WTC11 (cell line): ENCODE measurements around the gene PHACTR3. TPM values are rescaled to one million over a fixed set of nuclear protein-coding genes. Genes with fewer than 3 reads are reported as not detected.

Experiments
- ATAC-seq: fragments of 200-7000 bp; cut with Tn5 transposase; 2 replicates; pipeline ENCODE4 v1.10.0; 2021; ENCODE audit warnings: mild to moderate bottlenecking, moderate library complexity
- CTCF ChIA-PET: fragments of 300-600 bp; sonication (Branson Sonifier 250); formaldehyde crosslinking; loops from one replicate; lab custom pipeline; 2021; ENCODE audit warnings: antibody characterized with exemption; lab: Charles Lee
- POLR2A ChIA-PET: fragments of 350-600 bp; sonication (Branson Sonifier 250); formaldehyde crosslinking; loops from one replicate; lab custom pipeline; 2021; ENCODE audit warnings: antibody characterized with exemption; lab: Charles Lee
- DNase-seq: peaks from one replicate; pipeline ENCODE4 v3.0.0; 2021; ENCODE audit warnings: low spot score
- H3K27ac Mint-ChIP-seq: 2 replicates; pipeline ENCODE4 v1.8.0; 2021; ENCODE audit warnings: mixed read lengths
- H3K27me3 Mint-ChIP-seq: 2 replicates; pipeline ENCODE4 v1.8.0; 2021; ENCODE audit warnings: low read depth, mild to moderate bottlenecking, moderate library complexity, mixed read lengths
- H3K36me3 Mint-ChIP-seq: 2 replicates; pipeline ENCODE4 v1.8.0; 2021; ENCODE audit warnings: mixed read lengths
- H3K4me1 Mint-ChIP-seq: 2 replicates; pipeline ENCODE4 v1.8.0; 2022; ENCODE audit warnings: mixed read lengths
- H3K4me3 Mint-ChIP-seq: 2 replicates; pipeline ENCODE4 v1.8.0; 2021; ENCODE audit warnings: mild to moderate bottlenecking, moderate library complexity, mixed read lengths
- H3K9me3 Mint-ChIP-seq: 2 replicates; pipeline ENCODE4 v1.8.0; 2021; ENCODE audit warnings: mixed read lengths
- AR ChIP-seq: fragments of 250-450 bp; sonication (Bioruptor Pico); IDR thresholded peaks from 2 replicates; pipeline ENCODE4 v1.9.0; 2021; ENCODE audit warnings: mild to moderate bottlenecking
- CTCF ChIP-seq: fragments of 200-600 bp; IDR thresholded peaks from 2 replicates; pipeline ENCODE4 v1.8.0; 2022; ENCODE audit warnings: antibody characterized with exemption
- E2F4 ChIP-seq: sonication (generic); formaldehyde crosslinking; IDR thresholded peaks from 2 replicates; pipeline ENCODE4 v1.8.1; 2022; ENCODE audit warnings: low read depth, mild to moderate bottlenecking, moderate library complexity, missing genetic modification reagents, borderline replicate concordance
- ERG ChIP-seq: fragments of 250-450 bp; sonication (Bioruptor Pico); IDR thresholded peaks from 2 replicates; pipeline ENCODE4 v1.8.0; 2021; ENCODE audit warnings: mild to moderate bottlenecking
- FOXP4 ChIP-seq: sonication (generic); formaldehyde crosslinking; IDR thresholded peaks from 2 replicates; pipeline ENCODE4 v1.8.0; 2022; ENCODE audit warnings: mild to moderate bottlenecking, missing genetic modification reagents
- GTF2I ChIP-seq: fragments of 250-450 bp; sonication (Bioruptor Pico); conservative IDR thresholded peaks from 2 replicates; pipeline ENCODE4 v1.4.0; 2021; ENCODE audit warnings: mild to moderate bottlenecking
- IRF2 ChIP-seq: sonication (generic); formaldehyde crosslinking; IDR thresholded peaks from 2 replicates; pipeline ENCODE4 v1.8.0; 2022; ENCODE audit warnings: low read depth, missing genetic modification reagents, borderline replicate concordance
- MXD4 ChIP-seq: fragments of 250-450 bp; sonication (Bioruptor Pico); IDR thresholded peaks from 2 replicates; pipeline ENCODE4 v1.8.0; 2021; ENCODE audit warnings: mild to moderate bottlenecking, moderate library complexity, borderline replicate concordance
- NFE2L1 ChIP-seq: sonication (generic); formaldehyde crosslinking; IDR thresholded peaks from 2 replicates; pipeline ENCODE4 v1.8.1; 2023; ENCODE audit warnings: missing genetic modification reagents
- NR3C1 ChIP-seq: sonication (generic); formaldehyde crosslinking; conservative IDR thresholded peaks from 2 replicates; pipeline ENCODE4 v1.8.1; 2023; ENCODE audit warnings: low read depth, mild to moderate bottlenecking, missing genetic modification reagents
- OVOL2 ChIP-seq: fragments of 250-450 bp; sonication (Bioruptor Pico); IDR thresholded peaks from 2 replicates; pipeline ENCODE4 v1.9.0; 2021; ENCODE audit warnings: mild to moderate bottlenecking, borderline replicate concordance
- PRRX2 ChIP-seq: fragments of 250-450 bp; sonication (Bioruptor Pico); IDR thresholded peaks from 2 replicates; pipeline ENCODE4 v1.8.0; 2021; ENCODE audit warnings: mild to moderate bottlenecking
- RORB ChIP-seq: fragments of 250-450 bp; sonication (Bioruptor Pico); IDR thresholded peaks from 2 replicates; pipeline ENCODE4 v1.9.0; 2021; ENCODE audit warnings: mild to moderate bottlenecking
- SMAD4 ChIP-seq: sonication (generic); formaldehyde crosslinking; IDR thresholded peaks from 2 replicates; pipeline ENCODE4 v1.8.0; 2022; ENCODE audit warnings: mild to moderate bottlenecking, missing genetic modification reagents
- SP1 ChIP-seq: sonication (generic); formaldehyde crosslinking; conservative IDR thresholded peaks from 2 replicates; pipeline ENCODE4 v1.8.1; 2022; ENCODE audit warnings: missing genetic modification reagents
- TCF7 ChIP-seq: sonication (generic); formaldehyde crosslinking; IDR thresholded peaks from 2 replicates; pipeline ENCODE4 v1.8.0; 2022; ENCODE audit warnings: mild to moderate bottlenecking, low read depth, missing genetic modification reagents, moderate library complexity
- TEAD4 ChIP-seq: sonication (generic); formaldehyde crosslinking; IDR thresholded peaks from 2 replicates; pipeline ENCODE4 v1.8.0; 2022; ENCODE audit warnings: mild to moderate bottlenecking, missing genetic modification reagents
- USF2 ChIP-seq: sonication (generic); formaldehyde crosslinking; IDR thresholded peaks from 2 replicates; pipeline ENCODE4 v1.8.1; 2023; ENCODE audit warnings: mild to moderate bottlenecking, missing genetic modification reagents, moderate library complexity
- ZNF416 ChIP-seq: fragments of 250-450 bp; sonication (Bioruptor Pico); IDR thresholded peaks from 2 replicates; pipeline ENCODE4 v1.9.0; 2021; ENCODE audit warnings: mild to moderate bottlenecking, inconsistent platforms
- total RNA-seq: library from RNA; stranded (reverse); gene quantifications from 3 replicates; pipeline ENCODE4 v1.2.3, GENCODE V29; 2021

The PHACTR3 gene
- total RNA-seq, 1 experiment from 2014 or later, result 0.28 TPM

GRCh38 chr20:59568509-59569024 lies 35.8 kb upstream of the PHACTR3 start:
- ChIA-PET POLR2A (no interaction called here), CTCF (no interaction called here)
- TF ChIP-seq RORB (CRISPR knock-in tag) (no peak), TCF7 (CRISPR knock-in tag) (no peak), FOXP4 (no peak), SMAD4 (CRISPR knock-in tag) (no peak), E2F4 (no peak), ERG (CRISPR knock-in tag) (no peak), PRRX2 (CRISPR knock-in tag) (no peak), IRF2 (no peak), GTF2I (CRISPR knock-in tag) (no peak), OVOL2 (CRISPR knock-in tag) (no peak), AR (no peak), USF2 (CRISPR knock-in tag) (no peak), TEAD4 (CRISPR knock-in tag) (no peak), NFE2L1 (CRISPR knock-in tag) (no peak), MXD4 (no peak), CTCF (no peak), SP1 (CRISPR knock-in tag) (no peak), NR3C1 (CRISPR knock-in tag) (no peak), ZNF416 (no peak)
- Mint-ChIP-seq H3K27me3 (peaks cover 50% of the 10 kb centered on the region), H3K36me3 (no peaks in the 10 kb centered on the region), H3K27ac (no peak overlapping the region), H3K9me3 (no peaks in the 10 kb centered on the region), H3K4me1 (peaks cover 7% of the 10 kb centered on the region; the same call in 1 of the 2 replicates), H3K4me3 (no peak overlapping the region)
- ATAC-seq, result no peak
- no peak for DNase-seq
